Muscle layer of duodenum (tissue), 2 donors: Measurements from ENCODE around the gene SCAPER.
"Not testable (repeated sequence)": the region's sequence is repeated elsewhere in the genome, so short reads cannot be mapped to it uniquely, and the experiment has no call there.

Experiments used
- H3K27ac ChIP-seq: one replicate; pipeline ENCODE4 v1.7.0; 2013; ENCODE audit warnings: mild to moderate bottlenecking, low read length
- H3K27me3 ChIP-seq: one replicate; pipeline ENCODE4 v1.7.0; 2013; ENCODE audit warnings: low read depth, mild to moderate bottlenecking, control low read depth, low read length
- H3K36me3 ChIP-seq, 2 donors: one replicate each; pipeline ENCODE4 v1.7.0; 2013; ENCODE audit warnings: low read length in 2 of 2, control low read depth in 1 of 2, mild to moderate bottlenecking in 1 of 2; ENCODE audit not compliant: insufficient read depth in 2 of 2, control insufficient read depth in 1 of 2
- H3K4me1 ChIP-seq, 2 donors: one replicate each; pipeline ENCODE4 v1.7.0; 2013; ENCODE audit warnings: low read length in 2 of 2, mild to moderate bottlenecking in 2 of 2, control low read depth in 1 of 2, moderate library complexity in 1 of 2; ENCODE audit not compliant: insufficient read depth in 2 of 2, control insufficient read depth in 1 of 2
- H3K4me3 ChIP-seq, 2 donors: one replicate each; pipeline ENCODE4 v1.7.0; 2013; ENCODE audit warnings: low read length in 2 of 2, low read depth in 1 of 2, mild to moderate bottlenecking in 1 of 2
- H3K9me3 ChIP-seq, 2 donors: one replicate each; pipeline ENCODE4 v1.7.0; 2013; ENCODE audit warnings: low read length in 2 of 2, control low read depth in 1 of 2, mild to moderate bottlenecking in 1 of 2; ENCODE audit not compliant: control insufficient read depth in 1 of 2
- donor health status: healthy.

SCAPER gene

DNA sequence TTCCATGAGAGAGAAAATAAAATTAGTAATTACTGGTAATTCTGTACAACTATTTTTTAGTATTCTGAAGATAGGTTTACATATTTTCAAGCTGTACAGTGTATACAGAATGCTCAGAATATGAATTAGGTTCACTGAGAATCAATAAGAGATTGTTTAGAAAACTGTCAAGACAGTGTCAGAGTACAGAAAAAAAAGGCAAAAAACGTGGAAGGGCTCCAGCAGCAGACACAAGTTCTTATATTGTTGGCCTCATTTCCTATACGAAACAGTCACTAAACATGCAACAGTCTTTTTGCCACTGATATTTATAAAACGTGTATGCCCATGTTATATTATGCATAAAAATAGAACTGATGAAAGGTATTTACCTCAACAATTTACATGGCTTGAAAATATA, 464.7 kb downstream of the SCAPER start:
- no peaks in the 10 kb centered on the region for H3K4me1 ChIP-seq
- no peak overlapping the region for H3K4me3 ChIP-seq
- H3K36me3 ChIP-seq: no peaks in the 10 kb centered on the region
- no peak overlapping the region for H3K27ac ChIP-seq
- no peaks in the 10 kb centered on the region for H3K9me3 ChIP-seq
- H3K27me3 ChIP-seq: no peaks in the 10 kb centered on the region

DNA sequence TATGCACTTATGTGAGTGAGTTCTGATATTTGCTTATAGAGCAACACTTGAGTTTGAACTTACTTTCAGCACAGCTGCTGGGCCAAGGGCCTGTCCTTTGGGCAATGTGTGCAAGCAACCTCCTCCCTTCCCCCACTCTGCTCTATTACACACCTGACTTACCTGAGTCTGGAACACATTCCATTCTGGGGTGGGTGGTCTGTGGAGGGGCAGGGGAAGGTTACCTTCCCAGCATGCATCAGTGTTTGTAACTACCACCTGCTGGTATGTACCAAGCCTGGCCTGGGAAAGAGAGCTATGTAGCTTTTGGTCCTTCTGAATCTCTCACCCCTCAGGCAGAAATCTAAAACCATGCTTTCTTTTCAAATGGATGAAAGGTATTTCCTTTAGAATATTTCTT, 465.6 kb downstream of the SCAPER start:
- no peaks in the 10 kb centered on the region for H3K27me3 ChIP-seq

DNA sequence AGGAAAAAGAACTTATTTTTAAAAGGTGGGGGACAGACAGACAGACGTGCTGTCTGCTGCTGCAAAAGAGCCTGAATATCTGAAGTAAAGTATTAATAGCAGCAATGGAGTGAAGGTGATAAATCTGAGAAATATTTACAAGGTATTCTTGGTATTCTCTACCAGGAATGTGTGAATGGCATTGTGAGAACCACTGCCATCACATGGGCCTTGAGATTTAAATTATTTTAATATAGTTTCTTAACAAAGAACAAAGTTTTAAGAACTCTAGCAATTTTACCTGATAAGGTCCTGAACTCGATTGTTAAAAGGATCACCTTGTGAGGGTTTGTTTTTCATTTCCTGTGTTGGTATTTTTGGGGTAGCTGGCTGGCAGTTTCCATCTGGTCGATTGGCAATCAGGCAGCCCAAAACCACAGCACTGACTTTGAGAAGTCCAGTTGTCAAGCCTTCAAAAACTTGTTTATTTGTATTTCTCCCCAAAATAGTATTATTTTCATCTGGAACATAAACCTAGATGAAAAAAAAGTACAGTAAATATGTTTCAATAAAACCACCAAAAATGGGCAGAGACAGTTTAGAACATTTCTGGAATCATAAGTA, 471.2 kb downstream of the SCAPER start:
- Histone ChIP-seq H3K4me1 (no peaks in the 10 kb centered on the region), H3K9me3 (no peaks in the 10 kb centered on the region), H3K4me3 (no peak overlapping the region), H3K27ac (no peak overlapping the region), H3K27me3 (no peaks in the 10 kb centered on the region), H3K36me3 (peaks cover 3 to 18% of the 10 kb centered on the region in 2 donors)

More for the DNA sequence above, 465.6 kb downstream of the SCAPER start:
- Histone ChIP-seq H3K4me3 (no peak overlapping the region), H3K9me3 (no peaks in the 10 kb centered on the region), H3K36me3 (no peaks in the 10 kb centered on the region), H3K4me1 (no peaks in the 10 kb centered on the region), H3K27ac (no peak overlapping the region)

DNA sequence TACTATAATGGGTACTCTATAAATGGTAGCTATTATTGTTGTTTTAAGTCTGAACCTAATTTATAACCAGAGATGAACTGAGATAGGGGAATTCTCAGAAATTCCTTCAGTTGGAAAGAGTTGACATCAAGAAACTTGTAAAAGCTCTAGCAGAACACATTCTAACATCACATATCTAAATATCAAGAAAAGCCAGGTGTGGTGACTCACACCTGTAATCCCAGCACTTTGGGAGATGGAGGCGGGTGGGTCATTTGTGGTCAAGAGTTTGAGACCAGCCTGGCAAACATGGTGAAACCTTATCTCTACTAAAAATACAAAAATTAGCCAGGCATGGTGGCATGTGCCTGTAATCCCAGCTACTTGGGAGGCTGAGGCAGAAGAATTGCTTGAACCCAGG, 472.1 kb downstream of the SCAPER start:
- H3K9me3 ChIP-seq, H3K27ac ChIP-seq, H3K27me3 ChIP-seq, H3K4me3 ChIP-seq, H3K4me1 ChIP-seq: not testable (repeated sequence)
- H3K36me3 ChIP-seq: peaks cover 3 to 18% of the 10 kb centered on the region in 2 donors

DNA sequence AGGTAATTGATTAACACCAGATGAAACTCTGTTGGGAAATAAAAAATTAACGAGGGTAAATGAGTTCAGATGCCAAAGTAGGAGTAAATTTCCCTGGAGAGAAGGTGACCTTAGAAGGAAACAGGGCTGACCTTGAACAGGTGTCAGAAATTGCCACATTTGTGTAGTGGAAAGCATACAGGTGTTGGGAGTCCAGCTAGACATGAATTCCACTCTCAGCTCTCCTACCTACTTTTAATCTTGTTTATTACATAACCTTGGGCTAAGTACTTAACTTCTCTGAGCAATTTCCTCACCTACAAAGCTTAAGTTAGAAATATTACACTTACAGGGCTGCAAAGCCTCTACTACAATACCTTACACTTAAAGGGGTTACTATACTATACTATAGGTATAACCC, 472.5 kb downstream of the SCAPER start:
- Histone ChIP-seq H3K36me3 (peaks cover 3 to 18% of the 10 kb centered on the region in 2 donors), H3K9me3 (no peaks in the 10 kb centered on the region), H3K4me1 (no peaks in the 10 kb centered on the region), H3K27me3 (no peaks in the 10 kb centered on the region), H3K4me3 (no peak overlapping the region), H3K27ac (no peak overlapping the region)

DNA sequence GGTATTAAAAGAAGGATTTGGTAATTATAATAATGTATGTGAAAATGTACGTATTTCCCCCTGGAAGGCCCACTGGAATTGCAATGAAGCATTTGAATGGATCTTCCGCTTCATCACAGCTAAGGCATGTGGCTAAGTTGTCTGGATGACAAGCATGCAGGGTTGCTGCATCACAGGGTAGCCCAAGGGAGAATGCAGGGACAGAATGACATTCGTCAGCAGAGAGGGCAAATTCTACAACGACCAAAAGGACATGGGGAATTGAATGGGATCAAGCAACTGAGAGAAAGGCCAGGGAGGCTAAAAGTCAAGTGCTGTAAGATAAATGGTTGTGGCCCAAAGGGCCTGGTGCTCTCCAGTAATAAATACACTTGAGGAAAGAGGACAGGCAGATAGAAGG, 473.2 kb downstream of the SCAPER start:
- Histone ChIP-seq H3K4me1 (no peaks in the 10 kb centered on the region), H3K36me3 (peaks cover 3 to 18% of the 10 kb centered on the region in 2 donors), H3K9me3 (no peaks in the 10 kb centered on the region), H3K27ac (no peak overlapping the region), H3K27me3 (no peaks in the 10 kb centered on the region), H3K4me3 (no peak overlapping the region)

DNA sequence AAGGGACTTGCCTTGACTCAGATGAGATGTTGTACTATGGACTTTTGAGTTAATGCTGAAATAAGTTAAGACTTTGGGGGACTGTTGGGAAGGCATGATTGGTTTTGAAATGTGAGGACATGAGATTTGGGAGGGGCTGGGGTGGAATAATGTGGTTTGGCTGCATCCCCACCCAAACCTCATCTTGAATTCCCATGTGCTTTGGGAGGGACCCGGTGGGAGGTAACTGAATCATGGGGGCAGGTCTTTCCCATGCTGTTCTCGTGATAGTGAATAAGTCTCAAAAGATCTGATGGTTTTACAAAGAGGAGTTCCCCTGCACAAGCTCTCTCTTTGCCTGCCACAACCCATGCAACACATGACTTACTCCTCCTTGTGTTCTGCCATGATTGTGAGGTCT, 474.4 kb downstream of the SCAPER start:
- not testable (repeated sequence) for H3K4me3 ChIP-seq
- H3K36me3 ChIP-seq: peaks cover 3 to 18% of the 10 kb centered on the region in 2 donors

DNA sequence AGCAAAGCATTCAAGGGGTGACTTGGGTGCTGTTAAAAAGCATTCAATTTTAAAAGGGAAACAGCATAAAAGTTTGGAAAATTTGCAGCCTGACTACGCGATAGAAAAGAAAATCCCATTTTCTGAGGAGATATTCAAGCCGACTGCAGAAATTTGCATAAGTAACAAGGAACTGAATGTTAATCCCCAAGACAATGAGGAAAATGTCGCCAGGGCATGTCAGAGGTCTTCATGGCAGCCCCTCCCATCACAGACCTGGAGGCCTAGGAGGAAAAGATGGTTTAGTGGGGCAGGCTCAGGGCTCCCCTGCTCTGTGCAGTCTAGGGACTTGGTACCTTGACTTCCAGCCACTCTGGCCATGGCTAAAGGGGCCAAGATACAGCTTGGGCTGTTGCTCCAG, 475.5 kb downstream of the SCAPER start:
- H3K9me3 ChIP-seq: no peaks in the 10 kb centered on the region
- no peaks in the 10 kb centered on the region for H3K4me1 ChIP-seq
- no peak overlapping the region for H3K27ac ChIP-seq
- peaks cover 3 to 18% of the 10 kb centered on the region in 2 donors for H3K36me3 ChIP-seq
- no peaks in the 10 kb centered on the region for H3K27me3 ChIP-seq
- H3K4me3 ChIP-seq: no peak overlapping the region

More for the DNA sequence above, 474.4 kb downstream of the SCAPER start:
- H3K4me1 ChIP-seq, H3K27ac ChIP-seq, H3K9me3 ChIP-seq, H3K27me3 ChIP-seq: not testable (repeated sequence)

DNA sequence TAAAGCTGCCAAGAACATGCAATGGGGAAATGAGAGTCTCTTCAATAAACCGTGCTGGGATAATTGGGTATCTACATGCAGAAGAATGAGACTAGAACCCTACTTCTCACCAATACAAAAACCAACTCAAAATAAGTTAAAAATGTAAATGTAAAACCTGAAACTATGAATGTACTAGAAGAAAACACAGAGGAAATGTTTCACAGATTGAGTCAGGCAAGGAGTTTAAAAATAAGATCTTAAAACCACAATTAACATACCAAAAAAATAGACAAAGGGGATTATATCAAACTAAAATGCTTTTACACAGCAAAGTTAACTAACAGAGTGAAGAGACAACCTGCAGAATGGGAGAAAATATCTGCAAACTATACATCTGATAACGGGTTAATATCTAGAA, 478.2 kb downstream of the SCAPER start:
- H3K27ac ChIP-seq: no peak overlapping the region
- no peak overlapping the region for H3K4me3 ChIP-seq
- no peaks in the 10 kb centered on the region for H3K9me3 ChIP-seq
- no peaks in the 10 kb centered on the region for H3K4me1 ChIP-seq
- H3K36me3 ChIP-seq: peaks cover 0 to 8% of the 10 kb centered on the region in 2 donors
- H3K27me3 ChIP-seq: no peaks in the 10 kb centered on the region

DNA sequence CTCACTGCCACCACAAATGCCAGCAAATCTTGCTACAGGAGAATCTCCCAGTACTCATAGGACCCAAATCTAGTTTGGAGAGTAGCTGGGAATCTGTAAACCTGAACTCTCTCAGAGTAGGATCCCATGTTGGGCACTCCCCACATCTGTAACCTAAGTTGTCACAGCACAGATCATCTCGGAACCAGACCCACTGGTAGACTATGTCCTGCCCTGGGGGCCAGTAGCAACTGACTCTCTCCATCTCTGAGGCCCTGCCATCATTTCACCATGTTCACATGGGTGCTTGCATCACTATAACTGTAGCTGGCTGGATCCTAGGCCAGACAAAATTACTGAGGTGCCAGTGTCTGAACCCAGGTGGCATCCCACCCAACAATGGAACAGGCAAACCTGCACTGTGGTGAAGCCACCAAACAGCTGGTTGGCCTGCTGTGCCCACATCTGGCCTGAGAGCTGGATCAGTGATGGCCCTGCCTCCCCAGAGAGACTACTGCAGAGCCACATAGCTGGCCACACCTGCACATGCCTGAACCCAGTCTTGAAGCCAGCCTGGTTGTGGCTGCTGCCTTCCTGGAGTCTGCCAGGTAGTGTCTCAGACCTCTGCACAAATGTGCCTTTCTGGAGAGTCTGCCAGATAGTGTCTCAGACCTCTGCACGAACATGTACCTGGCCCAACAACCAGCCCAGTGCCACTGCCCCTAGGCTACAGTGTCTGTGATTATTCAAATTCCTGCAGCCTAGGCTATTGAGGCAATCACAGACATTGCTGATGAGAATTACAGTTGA, 486.6 kb downstream of the SCAPER start:
- H3K4me3 ChIP-seq: no peak overlapping the region
- no peak overlapping the region for H3K27ac ChIP-seq
- H3K27me3 ChIP-seq: no peaks in the 10 kb centered on the region
- H3K4me1 ChIP-seq: no peaks in the 10 kb centered on the region
- H3K36me3 ChIP-seq: no peaks in the 10 kb centered on the region
- H3K9me3 ChIP-seq: no peaks in the 10 kb centered on the region

DNA sequence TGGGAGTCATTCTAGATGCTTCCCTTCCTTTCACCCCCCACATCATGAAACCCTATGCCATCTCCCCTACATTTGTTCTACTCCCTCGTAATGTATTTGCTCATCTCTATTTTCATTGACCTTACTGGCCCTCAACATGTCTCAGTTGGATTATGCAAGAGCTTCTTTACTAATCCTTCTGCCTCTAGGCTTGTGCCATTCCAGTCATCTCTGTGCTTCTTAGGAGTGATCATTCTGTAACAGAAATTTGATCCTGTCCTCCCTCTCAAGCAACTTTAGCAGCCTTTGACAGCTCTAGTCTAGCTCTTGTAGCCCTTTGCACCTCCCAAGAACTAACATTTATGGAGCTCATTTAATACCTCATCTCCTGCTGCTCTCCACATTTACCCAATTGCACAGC, 503.9 kb downstream of the SCAPER start:
- no peak overlapping the region for H3K4me3 ChIP-seq
- H3K36me3 ChIP-seq: peaks cover 11 to 17% of the 10 kb centered on the region in 2 donors
- H3K27ac ChIP-seq: no peak overlapping the region
- no peaks in the 10 kb centered on the region for H3K27me3 ChIP-seq
- H3K9me3 ChIP-seq: no peaks in the 10 kb centered on the region
- H3K4me1 ChIP-seq: no peaks in the 10 kb centered on the region
